Measurements from ENCODE around the gene TRIO.
A peak's percentile ranks its signal among the peaks of the same experiment; 100 is the strongest.

The TRIO gene

DNA sequence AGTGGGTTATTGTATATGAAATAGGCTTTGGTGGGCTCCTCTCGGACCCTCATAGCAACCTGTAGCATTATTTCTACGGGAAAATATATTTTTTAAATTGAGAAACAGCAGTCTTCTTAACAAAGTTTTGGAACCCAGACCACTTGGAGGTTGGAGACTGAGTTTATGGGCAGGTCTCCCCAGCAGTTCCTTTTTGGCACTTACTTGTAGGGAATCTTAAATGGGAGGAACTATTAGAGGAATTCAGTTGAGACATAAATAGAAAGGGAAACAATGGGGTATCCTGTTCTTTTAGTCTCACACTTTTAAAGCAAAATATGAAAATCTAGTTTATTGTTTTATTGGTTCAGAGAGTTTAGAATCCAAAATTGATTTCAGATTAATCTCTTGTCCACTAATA lies 111.5 kb downstream of the TRIO start:
- H3K9ac ChIP-seq (ENCODE audit: low read length), result no peak overlapping the region
- WGBS (ENCODE audit: extremely low coverage, insufficient coverage, insufficient read length), result no CpG with 5 or more reads among the region's 2 CpGs
- no peaks in the 10 kb centered on the region for H3K27me3 ChIP-seq (ENCODE audit: insufficient read depth, low read length)
- no peak overlapping the region for H2BK120ac ChIP-seq (ENCODE audit: insufficient read depth, low read length, poor library complexity)
- no peak overlapping the region for H3K4me2 ChIP-seq (ENCODE audit: low read length)
- no peak overlapping the region for H2BK5ac ChIP-seq (ENCODE audit: low read depth, low read length, poor library complexity)
- no peak overlapping the region for H4K12ac ChIP-seq (ENCODE audit: low read depth, low read length)
- no peak overlapping the region for H3K27ac ChIP-seq (ENCODE audit: low read depth, low read length)
- H3K79me1 ChIP-seq (ENCODE audit: low read length), result no peaks in the 10 kb centered on the region
- DNase-seq, result no peak
- H3K18ac ChIP-seq (ENCODE audit: low read length), result no peak overlapping the region
- H3K4me3 ChIP-seq (ENCODE audit: low read depth, low read length), result no peak overlapping the region
- H3K4me1 ChIP-seq (ENCODE audit: control insufficient read depth in 1 of 2, insufficient read depth in 2 of 2, low read length in 2 of 2), result peaks cover 15 to 25% of the 10 kb centered on the region in 2 experiments
- no peak overlapping the region for H3K14ac ChIP-seq (ENCODE audit: low read length)
- H2AFZ ChIP-seq (ENCODE audit: insufficient read depth, low read length, poor library complexity), result no peak overlapping the region
- H2AK5ac ChIP-seq (ENCODE audit: low read length), result no peak overlapping the region
- no peak overlapping the region for H3K23ac ChIP-seq (ENCODE audit: low read length)
- no peak overlapping the region for H4K91ac ChIP-seq (ENCODE audit: low read depth, low read length)
- no peak overlapping the region for H3K4ac ChIP-seq (ENCODE audit: low read depth, low read length)
- no peaks in the 10 kb centered on the region for H3K9me3 ChIP-seq (ENCODE audit: insufficient read depth, low read depth, low read length)
- H4K8ac ChIP-seq (ENCODE audit: low read depth, low read length), result no peak overlapping the region
- H3K36me3 ChIP-seq (ENCODE audit: control insufficient read depth in 1 of 2, insufficient read depth in 2 of 2, low read length in 2 of 2), result no peaks in the 10 kb centered on the region
- H3K79me2 ChIP-seq (ENCODE audit: control insufficient read depth, insufficient read depth, low read length, poor library complexity), result peaks cover 24% of the 10 kb centered on the region
- no peak overlapping the region for H2BK12ac ChIP-seq (ENCODE audit: low read length)

DNA sequence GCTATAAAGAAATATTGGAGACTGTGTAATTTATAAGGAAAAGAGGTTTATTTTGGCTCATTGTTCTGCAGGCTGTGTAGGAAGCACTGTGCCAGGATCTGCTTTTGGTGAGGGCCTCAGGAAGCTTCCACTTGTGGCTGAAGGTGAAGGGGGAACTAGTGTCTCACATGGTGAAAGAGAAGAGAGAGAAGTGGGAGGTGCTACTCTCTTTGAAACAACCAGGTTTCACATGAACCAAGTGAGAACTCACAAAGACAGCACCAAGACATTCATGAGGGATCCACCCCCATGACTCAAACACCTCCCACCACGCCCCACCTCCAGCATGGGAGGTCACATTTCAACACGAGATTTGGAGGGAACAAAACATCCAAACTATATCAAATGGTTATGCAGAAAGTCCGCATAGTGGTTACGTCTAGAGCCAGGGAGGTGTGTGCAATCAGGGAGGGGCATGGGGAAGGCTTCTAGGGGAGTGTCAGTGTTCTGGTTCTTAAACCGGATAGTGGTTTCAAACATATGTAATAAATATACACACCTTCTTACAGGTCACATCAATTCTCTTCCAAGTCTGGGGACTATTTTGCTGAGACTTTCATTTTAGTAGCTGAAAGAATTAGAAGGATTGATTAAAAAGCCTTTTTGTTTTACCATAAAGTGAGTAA lies 113.0 kb downstream of the TRIO start:
- Histone ChIP-seq H3K23ac (ENCODE audit: low read length) (no peak overlapping the region), H3K36me3 (ENCODE audit: control insufficient read depth in 1 of 2, insufficient read depth in 2 of 2, low read length in 2 of 2) (no peaks in the 10 kb centered on the region), H3K4ac (ENCODE audit: low read depth, low read length) (peak overlapping the region; percentile 30), H4K91ac (ENCODE audit: low read depth, low read length) (no peak overlapping the region), H4K8ac (ENCODE audit: low read depth, low read length) (no peak overlapping the region), H3K4me1 (ENCODE audit: control insufficient read depth in 1 of 2, insufficient read depth in 2 of 2, low read length in 2 of 2) (peaks cover 14 to 21% of the 10 kb centered on the region in 2 experiments), H3K9me3 (ENCODE audit: insufficient read depth, low read depth, low read length) (no peaks in the 10 kb centered on the region), H3K14ac (ENCODE audit: low read length) (no peak overlapping the region), H4K12ac (ENCODE audit: low read depth, low read length) (no peak overlapping the region), H3K4me2 (ENCODE audit: low read length) (no peak overlapping the region), H3K4me3 (ENCODE audit: low read depth, low read length) (no peak overlapping the region), H2AK5ac (ENCODE audit: low read length) (no peak overlapping the region), H2AFZ (ENCODE audit: insufficient read depth, low read length, poor library complexity) (no peak overlapping the region), H3K9ac (ENCODE audit: low read length) (no peak overlapping the region), H3K27ac (ENCODE audit: low read depth, low read length) (no peak overlapping the region), H3K79me2 (ENCODE audit: control insufficient read depth, insufficient read depth, low read length, poor library complexity) (peaks cover 25% of the 10 kb centered on the region), H3K18ac (ENCODE audit: low read length) (no peak overlapping the region), H2BK5ac (ENCODE audit: low read depth, low read length, poor library complexity) (no peak overlapping the region), H3K27me3 (ENCODE audit: insufficient read depth, low read length) (no peaks in the 10 kb centered on the region), H2BK12ac (ENCODE audit: low read length) (no peak overlapping the region), H2BK120ac (ENCODE audit: insufficient read depth, low read length, poor library complexity) (no peak overlapping the region), H3K79me1 (ENCODE audit: low read length) (no peaks in the 10 kb centered on the region)
- peak in 1 of 2 donors; percentile 34 for DNase-seq
- WGBS (ENCODE audit: extremely low coverage, insufficient coverage, insufficient read length), result no CpG with 5 or more reads among the region's 5 CpGs

DNA sequence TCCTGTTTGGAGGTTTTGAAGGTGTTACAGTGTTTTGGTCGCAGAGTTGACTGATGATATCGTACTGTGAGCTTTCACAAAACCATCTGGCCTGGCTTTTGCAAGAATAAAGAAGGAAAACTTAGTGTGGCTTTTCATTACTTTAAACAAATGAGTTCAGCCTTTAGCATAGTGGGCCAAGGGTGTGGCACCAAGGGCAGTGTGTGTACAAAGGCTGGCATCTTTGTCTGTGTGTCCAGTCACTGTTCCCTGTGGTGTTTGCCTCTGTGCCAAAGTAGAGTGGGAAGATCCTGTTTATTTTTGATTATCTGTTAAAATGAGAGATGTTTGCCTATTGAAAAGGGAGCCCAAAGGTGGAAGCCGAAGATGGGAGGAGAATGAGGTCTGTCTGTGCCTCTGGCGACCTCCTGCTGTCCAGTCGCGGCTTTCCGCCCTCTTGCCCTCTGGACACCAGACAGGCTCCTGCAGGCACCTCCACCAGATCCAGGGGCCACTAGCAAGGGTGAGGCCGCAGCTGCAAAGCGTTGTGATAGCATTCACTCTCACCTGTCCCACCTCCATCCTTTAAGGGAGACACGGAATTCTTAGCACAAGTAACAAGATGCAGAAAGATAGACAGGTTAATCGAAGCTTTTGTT lies 113.7 kb downstream of the TRIO start:
- H3K27ac ChIP-seq (ENCODE audit: low read depth, low read length), result no peak overlapping the region
- no peaks in the 10 kb centered on the region for H3K36me3 ChIP-seq (ENCODE audit: control insufficient read depth in 1 of 2, insufficient read depth in 2 of 2, low read length in 2 of 2)
- no peak overlapping the region for H4K12ac ChIP-seq (ENCODE audit: low read depth, low read length)
- peak overlapping the region; percentile 87 for H3K4ac ChIP-seq (ENCODE audit: low read depth, low read length)
- WGBS (ENCODE audit: extremely low coverage, insufficient coverage, insufficient read length), result no CpG with 5 or more reads among the region's 11 CpGs
- peaks cover 17 to 26% of the 10 kb centered on the region in 2 experiments for H3K4me1 ChIP-seq (ENCODE audit: control insufficient read depth in 1 of 2, insufficient read depth in 2 of 2, low read length in 2 of 2)
- H2AFZ ChIP-seq (ENCODE audit: insufficient read depth, low read length, poor library complexity), result no peak overlapping the region
- H3K4me3 ChIP-seq (ENCODE audit: low read depth, low read length), result peak overlapping the region; percentile 31
- DNase-seq, result no peak
- no peak overlapping the region for H2BK120ac ChIP-seq (ENCODE audit: insufficient read depth, low read length, poor library complexity)
- no peak overlapping the region for H2AK5ac ChIP-seq (ENCODE audit: low read length)
- H2BK12ac ChIP-seq (ENCODE audit: low read length), result no peak overlapping the region
- H3K4me2 ChIP-seq (ENCODE audit: low read length), result no peak overlapping the region
- no peak overlapping the region for H4K91ac ChIP-seq (ENCODE audit: low read depth, low read length)
- no peak overlapping the region for H4K8ac ChIP-seq (ENCODE audit: low read depth, low read length)
- H3K79me2 ChIP-seq (ENCODE audit: control insufficient read depth, insufficient read depth, low read length, poor library complexity), result peaks cover 25% of the 10 kb centered on the region
- H3K79me1 ChIP-seq (ENCODE audit: low read length), result no peaks in the 10 kb centered on the region
- H2BK5ac ChIP-seq (ENCODE audit: low read depth, low read length, poor library complexity), result no peak overlapping the region
- no peaks in the 10 kb centered on the region for H3K9me3 ChIP-seq (ENCODE audit: insufficient read depth, low read depth, low read length)
- no peaks in the 10 kb centered on the region for H3K27me3 ChIP-seq (ENCODE audit: insufficient read depth, low read length)
- H3K14ac ChIP-seq (ENCODE audit: low read length), result no peak overlapping the region
- H3K9ac ChIP-seq (ENCODE audit: low read length), result no peak overlapping the region
- no peak overlapping the region for H3K23ac ChIP-seq (ENCODE audit: low read length)
- no peak overlapping the region for H3K18ac ChIP-seq (ENCODE audit: low read length)

DNA sequence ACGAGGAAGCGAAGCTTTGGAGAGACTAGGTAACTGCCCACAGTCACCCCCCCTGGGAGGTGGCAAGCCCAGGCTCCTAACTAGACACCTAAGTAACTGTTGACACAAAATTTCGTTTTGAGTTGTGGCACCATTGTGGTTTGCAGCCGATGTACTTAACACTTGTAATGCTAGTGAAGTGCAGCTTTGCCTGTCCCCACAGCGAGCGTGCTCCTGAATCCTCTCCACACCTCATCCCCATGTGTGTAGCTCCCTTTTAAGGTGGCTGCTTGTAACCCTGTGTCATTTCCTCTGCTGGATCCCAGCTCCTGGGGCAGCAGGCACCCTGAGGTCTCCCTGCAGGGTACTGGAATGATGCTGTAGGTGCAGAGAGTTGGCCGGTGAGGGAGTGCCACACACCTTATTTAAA lies 114.9 kb downstream of the TRIO start:
- H2BK12ac ChIP-seq (ENCODE audit: low read length), result no peak overlapping the region
- H3K23ac ChIP-seq (ENCODE audit: low read length), result no peak overlapping the region
- H4K12ac ChIP-seq (ENCODE audit: low read depth, low read length), result no peak overlapping the region
- no peak overlapping the region for H2AK5ac ChIP-seq (ENCODE audit: low read length)
- DNase-seq, result no peak
- H3K27me3 ChIP-seq (ENCODE audit: insufficient read depth, low read length), result no peaks in the 10 kb centered on the region
- H3K9ac ChIP-seq (ENCODE audit: low read length), result no peak overlapping the region
- no peak overlapping the region for H2BK120ac ChIP-seq (ENCODE audit: insufficient read depth, low read length, poor library complexity)
- H3K9me3 ChIP-seq (ENCODE audit: insufficient read depth, low read depth, low read length), result no peaks in the 10 kb centered on the region
- H2AFZ ChIP-seq (ENCODE audit: insufficient read depth, low read length, poor library complexity), result no peak overlapping the region
- H4K91ac ChIP-seq (ENCODE audit: low read depth, low read length), result no peak overlapping the region
- no CpG with 5 or more reads among the region's 7 CpGs for WGBS (ENCODE audit: extremely low coverage, insufficient coverage, insufficient read length)
- H2BK5ac ChIP-seq (ENCODE audit: low read depth, low read length, poor library complexity), result no peak overlapping the region
- H3K36me3 ChIP-seq (ENCODE audit: control insufficient read depth in 1 of 2, insufficient read depth in 2 of 2, low read length in 2 of 2), result no peaks in the 10 kb centered on the region
- no peak overlapping the region for H3K14ac ChIP-seq (ENCODE audit: low read length)
- peaks cover 25 to 30% of the 10 kb centered on the region in 2 experiments for H3K4me1 ChIP-seq (ENCODE audit: control insufficient read depth in 1 of 2, insufficient read depth in 2 of 2, low read length in 2 of 2)
- H3K4ac ChIP-seq (ENCODE audit: low read depth, low read length), result peak overlapping the region; percentile 76
- no peak overlapping the region for H3K4me3 ChIP-seq (ENCODE audit: low read depth, low read length)
- no peak overlapping the region for H3K27ac ChIP-seq (ENCODE audit: low read depth, low read length)
- H3K4me2 ChIP-seq (ENCODE audit: low read length), result no peak overlapping the region
- H3K18ac ChIP-seq (ENCODE audit: low read length), result no peak overlapping the region
- peaks cover 3% of the 10 kb centered on the region for H3K79me1 ChIP-seq (ENCODE audit: low read length)
- H4K8ac ChIP-seq (ENCODE audit: low read depth, low read length), result no peak overlapping the region
- peaks cover 26% of the 10 kb centered on the region for H3K79me2 ChIP-seq (ENCODE audit: control insufficient read depth, insufficient read depth, low read length, poor library complexity)

Measured in trophoblast cell (in vitro differentiated cells and primary cell).